ENCODE data around the gene NECAB3. TPM values are rescaled to one million over a fixed set of nuclear protein-coding genes. Genes with fewer than 3 reads are reported as not detected.
A peak's percentile ranks its signal among the peaks of the same experiment; 100 is the strongest.

The NECAB3 gene
- total RNA-seq, 1 donor: 22.0 TPM

- no peak for DNase-seq (ENCODE audit: low read depth)
- H3K4me3 ChIP-seq (ENCODE audit: low read depth, low read length): no peak overlapping the region
- TF ChIP-seq CTCF (IDR thresholded peaks at IDR 0.05; ENCODE audit: insufficient read depth, low read depth, low read length): no peak
Measured at GRCh38 chr20:33687993-33688937, 14.0 kb upstream of the NECAB3 start.

GRCh38 chr20:33687370-33687915 is 13.2 kb upstream of the NECAB3 start:
- DNase-seq (ENCODE audit: low read depth): peak; percentile 39
- TF ChIP-seq CTCF (IDR thresholded peaks at IDR 0.05; ENCODE audit: insufficient read depth, low read depth, low read length): no peak

GRCh38 chr20:33686984-33687366 is 12.7 kb upstream of the NECAB3 start:
- no peak for TF ChIP-seq CTCF (IDR thresholded peaks at IDR 0.05; ENCODE audit: insufficient read depth, low read depth, low read length)
- DNase-seq (ENCODE audit: low read depth): no peak
- peak overlapping the region; percentile 50 for H3K4me3 ChIP-seq (ENCODE audit: low read depth, low read length)

More at GRCh38 chr20:33687370-33687915, 13.2 kb upstream of the NECAB3 start:
- H3K4me3 ChIP-seq (ENCODE audit: low read depth, low read length): no peak overlapping the region

- DNase-seq (ENCODE audit: low read depth): peak; percentile 91
- TF ChIP-seq CTCF (IDR thresholded peaks at IDR 0.05; ENCODE audit: insufficient read depth, low read depth, low read length): peak; percentile 27
- peak within 1 kb of the TSS; percentile 54 for H3K4me3 ChIP-seq (ENCODE audit: low read depth, low read length)
Measured at GRCh38 chr20:33686100-33686983, 12.1 kb upstream of the NECAB3 start, which contains the start of gene E2F1. TSS of gene E2F1 (minus strand) at chr20:33686385. CDS start at chr20:33686264, 121 bp downstream.

- H3K4me3 ChIP-seq (ENCODE audit: low read depth, low read length): peak overlapping the region; percentile 54
- peak; percentile 22 for DNase-seq (ENCODE audit: low read depth)
- TF ChIP-seq CTCF (IDR thresholded peaks at IDR 0.05; ENCODE audit: insufficient read depth, low read depth, low read length): no peak
Measured at GRCh38 chr20:33685328-33686099, 11.3 kb upstream of the NECAB3 start.

All from fibroblast of villous mesenchyme (primary cell).